ENCODE results near the gene ZNF662. TPM values are rescaled to one million over a fixed set of nuclear protein-coding genes. Genes with fewer than 3 reads are reported as not detected.
"Not testable (repeated sequence)": the region's sequence is repeated elsewhere in the genome, so short reads cannot be mapped to it uniquely, and the experiment has no call there.

The ZNF662 gene
- total and polyA plus RNA-seq, 5 experiments from 2014 or later = 0.22 to 19.5 (median 1.1) TPM

DNA sequence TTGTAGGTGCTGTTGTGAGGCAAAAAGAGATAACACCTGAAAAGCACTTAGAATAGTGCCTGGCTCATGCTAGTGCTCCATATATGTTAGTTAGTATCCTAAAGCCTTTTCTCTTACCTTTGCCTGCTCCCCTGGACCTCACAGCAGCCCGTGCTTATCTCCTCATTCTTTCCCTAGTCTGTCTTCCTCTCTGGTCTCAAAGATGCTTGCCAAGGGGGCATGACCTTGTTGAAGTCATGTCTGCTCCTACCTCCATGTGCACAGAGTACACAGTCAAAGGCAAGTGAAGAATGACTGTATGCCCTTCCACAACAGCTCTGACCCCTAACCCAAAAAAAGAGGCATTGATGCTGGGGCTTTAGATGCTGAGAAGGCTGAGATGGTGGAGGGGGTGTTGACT is 29.5 kb upstream of the ZNF662 start:
- no peaks in the 10 kb centered on the region for H3K9me3 Mint-ChIP-seq
- H3K4me1 Mint-ChIP-seq = peaks cover 7 to 11% (median 9%) of the 10 kb centered on the region in 4 donors
- H3K36me3 Mint-ChIP-seq = no peaks in the 10 kb centered on the region
- H3K4me3 Mint-ChIP-seq = no peak overlapping the region
- POLR2A ChIA-PET = no interaction called here
- ATAC-seq = no peak
- no peak for DNase-seq
- peaks cover 0 to 12% (median 2%) of the 10 kb centered on the region in 5 donors for H3K27me3 Mint-ChIP-seq
- H3K27ac Mint-ChIP-seq = no peak overlapping the region

DNA sequence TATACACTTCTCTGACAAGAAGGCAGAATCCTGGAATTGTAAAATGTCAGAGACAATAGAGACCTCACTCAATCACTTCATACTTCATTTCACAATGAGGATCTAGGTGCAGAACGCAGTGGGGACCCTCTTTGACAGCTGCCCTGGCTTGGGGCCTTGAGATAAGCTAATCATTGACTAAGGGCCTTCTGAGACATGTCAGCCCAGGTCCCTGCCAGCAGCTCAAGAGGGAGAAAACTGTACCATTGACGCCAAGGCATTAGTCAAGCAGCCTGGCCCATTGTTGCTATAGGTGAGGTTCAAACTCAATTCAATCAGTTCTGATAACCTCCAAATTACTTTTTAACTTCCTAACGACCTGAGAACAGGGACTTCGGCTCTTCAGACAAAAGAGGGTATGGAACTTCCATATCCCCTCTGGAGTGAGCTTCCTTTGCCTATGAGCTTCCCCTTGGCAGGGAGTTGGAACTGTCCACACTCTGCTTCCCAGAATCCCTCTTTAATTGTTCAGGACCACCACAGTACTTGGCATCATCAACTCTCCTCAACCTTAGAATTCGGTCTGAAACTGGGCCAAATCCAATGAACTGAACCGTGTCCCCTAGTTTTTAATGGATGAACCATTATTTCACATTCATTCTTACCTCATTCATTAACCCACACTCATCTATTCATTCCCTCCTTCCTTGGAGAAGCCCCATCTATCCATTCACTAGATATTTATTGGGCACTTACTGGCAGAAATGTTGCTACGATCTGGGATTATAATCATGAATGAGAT is 28.8 kb upstream of the ZNF662 start:
- no peak for DNase-seq
- Mint-ChIP-seq H3K27me3 (peaks cover 0 to 9% (median 2%) of the 10 kb centered on the region in 5 donors), H3K4me1 (peaks cover 9 to 15% (median 11%) of the 10 kb centered on the region in 4 donors), H3K36me3 (no peaks in the 10 kb centered on the region), H3K4me3 (no peak overlapping the region), H3K27ac (no peak overlapping the region), H3K9me3 (no peaks in the 10 kb centered on the region)
- POLR2A ChIA-PET = no interaction called here
- no peak for ATAC-seq

DNA sequence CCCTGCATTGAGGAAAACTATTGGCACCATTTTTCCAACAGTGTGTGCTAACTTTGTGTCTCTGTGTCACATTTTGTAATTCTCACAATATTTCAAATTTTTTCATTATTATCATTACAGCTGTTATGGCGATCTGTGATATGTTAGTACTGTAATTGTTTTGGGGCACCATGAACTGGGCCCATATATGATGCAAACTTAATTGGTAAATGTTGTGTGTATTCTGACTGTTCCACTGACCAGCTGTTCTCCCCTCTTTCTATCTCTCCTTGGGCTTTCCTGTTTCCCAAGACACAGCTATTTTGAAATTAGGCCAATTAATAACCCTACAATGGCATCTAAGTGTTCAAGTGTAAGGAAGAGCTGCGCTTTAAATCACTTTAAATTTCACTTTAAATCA is 28.1 kb upstream of the ZNF662 start:
- POLR2A ChIA-PET = no interaction called here
- H3K36me3 Mint-ChIP-seq = no peaks in the 10 kb centered on the region
- no peak overlapping the region for H3K27ac Mint-ChIP-seq
- no peak overlapping the region for H3K4me3 Mint-ChIP-seq
- no peaks in the 10 kb centered on the region for H3K9me3 Mint-ChIP-seq
- DNase-seq = no peak
- peaks cover 0 to 1% (median 0%) of the 10 kb centered on the region in 5 donors for H3K27me3 Mint-ChIP-seq
- peaks cover 9 to 15% (median 11%) of the 10 kb centered on the region in 4 donors for H3K4me1 Mint-ChIP-seq
- ATAC-seq = no peak

DNA sequence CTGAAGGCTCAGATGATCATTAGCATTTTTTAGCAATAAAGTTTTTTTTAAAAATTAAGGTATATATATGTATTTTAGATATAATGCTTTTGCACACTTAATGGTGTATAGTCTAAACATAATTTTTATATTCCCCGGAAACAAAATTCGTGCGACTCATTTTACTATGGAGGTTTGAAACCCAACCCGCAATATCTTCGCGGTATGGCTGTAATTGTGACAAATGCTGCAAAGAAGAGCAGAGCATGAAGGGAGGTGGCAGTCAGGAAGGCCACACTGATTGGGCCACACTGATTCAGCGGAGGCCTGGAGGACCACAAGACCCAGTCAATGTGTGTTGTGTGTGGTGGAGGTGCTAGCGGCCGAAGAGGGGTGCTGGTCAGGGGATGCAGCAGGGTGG is 25.8 kb upstream of the ZNF662 start:
- Mint-ChIP-seq H3K27ac (peak overlapping the region in 8 of 10 donors; percentile 17 to 84 (median 75)), H3K4me3 (peak overlapping the region; percentile 72 to 92 (median 82)), H3K36me3 (no peaks in the 10 kb centered on the region), H3K9me3 (no peaks in the 10 kb centered on the region), H3K4me1 (peaks cover 9 to 15% (median 11%) of the 10 kb centered on the region in 4 donors), H3K27me3 (peaks cover 0 to under 1% (median 0%) of the 10 kb centered on the region in 5 donors)
- ATAC-seq (no peak), DNase-seq (no peak)
- POLR2A ChIA-PET = no interaction called here

DNA sequence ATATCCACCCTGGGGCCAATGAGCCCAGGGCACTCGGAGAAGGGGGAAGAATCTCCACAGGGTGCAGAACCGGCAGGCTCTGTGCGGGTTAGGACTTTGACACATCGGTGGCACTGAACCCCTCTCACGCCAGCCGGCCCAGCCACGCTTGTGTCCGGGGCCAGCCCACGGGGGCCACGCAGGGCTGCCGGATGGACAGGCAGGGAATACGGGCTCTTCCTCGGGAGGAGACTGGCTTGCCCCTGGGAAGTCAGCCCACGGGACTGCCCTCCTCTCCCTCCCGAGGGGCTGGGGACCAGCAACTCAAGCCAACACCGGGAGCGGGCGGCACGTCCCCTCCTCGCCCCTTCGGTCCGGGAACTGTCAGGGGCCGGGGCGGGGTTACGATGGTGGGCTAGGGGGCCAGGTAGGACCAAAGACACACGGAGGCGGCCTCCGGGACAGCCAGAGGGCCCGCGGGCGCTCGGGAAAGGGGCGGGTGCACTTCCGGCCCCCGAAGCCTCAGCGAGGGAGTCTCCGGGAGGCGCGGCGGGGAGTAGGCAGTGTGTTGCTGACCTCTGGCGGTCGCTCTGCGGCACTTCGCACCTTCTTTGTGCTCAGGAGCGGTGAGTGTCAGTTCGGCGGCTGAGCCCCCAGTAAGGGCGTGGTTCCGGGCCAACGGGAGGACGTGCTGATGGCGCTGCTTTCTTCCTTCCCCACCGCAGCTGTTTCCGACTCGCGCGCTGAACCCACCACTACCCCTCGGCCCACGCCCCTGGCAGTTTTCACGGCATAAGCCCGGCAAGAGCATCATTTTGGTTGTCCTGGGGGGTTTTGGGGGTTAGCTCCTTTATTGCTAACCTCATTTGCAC is 25.1 kb upstream of the ZNF662 start:
- Mint-ChIP-seq H3K27ac (peak overlapping the region; percentile 36 to 91 (median 80)), H3K36me3 (no peaks in the 10 kb centered on the region), H3K4me3 (peak overlapping the region; percentile 72 to 92 (median 86)), H3K4me1 (peaks cover 9 to 15% (median 11%) of the 10 kb centered on the region in 4 donors), H3K27me3 (peaks cover 0 to 2% (median 0%) of the 10 kb centered on the region in 5 donors), H3K9me3 (no peaks in the 10 kb centered on the region)
- POLR2A ChIA-PET = interaction anchor here (0.9 to 1.1 kb wide), 2 partner anchors 76 to 110 kb away, joined by 3 to 4 read pairs; partner anchors contain the start of gene HIGD1A
- peak; percentile 97 for ATAC-seq
- DNase-seq = peak; percentile 80 to 92 (median 84)

DNA sequence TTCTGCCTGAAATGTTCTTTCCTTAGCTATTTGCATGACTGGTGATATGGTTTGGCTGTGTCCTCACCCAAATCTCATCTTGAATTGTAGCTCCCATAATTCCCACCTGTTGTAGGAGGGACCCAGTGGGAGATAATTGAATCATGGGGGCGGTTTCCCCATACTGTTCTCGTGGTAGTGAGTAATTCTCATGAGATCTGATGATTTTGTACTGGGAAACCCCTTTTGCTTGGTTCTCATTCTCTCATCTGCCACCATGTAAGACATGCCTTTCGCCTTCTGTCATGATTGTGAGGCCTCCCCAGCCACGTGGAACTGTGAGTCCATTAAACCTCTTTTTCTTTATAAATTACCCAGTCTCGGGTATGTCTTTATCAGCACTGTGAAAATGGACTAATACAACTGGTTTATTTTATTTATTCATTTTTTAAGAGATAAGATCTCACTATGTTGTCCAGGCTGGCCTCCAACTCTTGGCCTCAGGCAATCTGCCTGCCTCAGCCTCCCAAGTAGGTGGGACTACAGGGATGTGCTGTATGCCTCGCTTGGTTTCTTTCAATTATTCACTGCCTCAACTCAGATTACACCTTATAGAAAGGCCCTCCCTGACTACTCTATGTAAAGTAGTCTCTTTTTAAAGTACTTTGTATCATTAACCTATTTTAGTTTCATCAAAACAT is 22.6 kb upstream of the ZNF662 start:
- H3K4me1 Mint-ChIP-seq = peaks cover 9 to 15% (median 11%) of the 10 kb centered on the region in 4 donors
- H3K36me3 Mint-ChIP-seq, ATAC-seq, H3K9me3 Mint-ChIP-seq, H3K27me3 Mint-ChIP-seq, POLR2A ChIA-PET, DNase-seq, H3K4me3 Mint-ChIP-seq: not testable (repeated sequence)
- H3K27ac Mint-ChIP-seq = peak overlapping the region in 2 of 10 donors; percentile 31 to 46

DNA sequence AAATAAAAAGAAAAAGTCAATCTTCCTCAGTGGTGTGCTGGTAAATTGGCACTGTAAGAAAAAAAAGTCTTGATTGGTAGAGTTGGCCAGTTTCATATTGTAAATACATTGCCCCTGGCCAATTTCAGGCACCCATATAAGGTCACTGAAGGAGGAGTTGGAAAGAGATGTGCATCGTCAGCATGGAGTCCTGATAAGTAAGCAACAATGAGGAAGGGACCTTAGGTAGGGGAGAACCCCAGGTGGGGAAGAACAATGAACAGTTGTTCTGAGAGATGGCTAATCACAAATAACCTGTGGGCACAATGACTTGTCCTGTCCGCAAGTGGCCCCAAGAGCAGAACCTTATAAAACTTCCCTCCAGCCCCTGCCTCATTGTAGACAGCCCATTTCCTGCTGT is 21.6 kb upstream of the ZNF662 start:
- POLR2A ChIA-PET = no interaction called here
- DNase-seq (no peak), ATAC-seq (no peak)
- H3K27ac Mint-ChIP-seq = no peak overlapping the region
- H3K4me3 Mint-ChIP-seq = no peak overlapping the region
- H3K36me3 Mint-ChIP-seq = no peaks in the 10 kb centered on the region
- H3K9me3 Mint-ChIP-seq = no peaks in the 10 kb centered on the region
- peaks cover 0 to 15% (median 2%) of the 10 kb centered on the region in 5 donors for H3K27me3 Mint-ChIP-seq
- H3K4me1 Mint-ChIP-seq = peaks cover 9 to 15% (median 11%) of the 10 kb centered on the region in 4 donors

DNA sequence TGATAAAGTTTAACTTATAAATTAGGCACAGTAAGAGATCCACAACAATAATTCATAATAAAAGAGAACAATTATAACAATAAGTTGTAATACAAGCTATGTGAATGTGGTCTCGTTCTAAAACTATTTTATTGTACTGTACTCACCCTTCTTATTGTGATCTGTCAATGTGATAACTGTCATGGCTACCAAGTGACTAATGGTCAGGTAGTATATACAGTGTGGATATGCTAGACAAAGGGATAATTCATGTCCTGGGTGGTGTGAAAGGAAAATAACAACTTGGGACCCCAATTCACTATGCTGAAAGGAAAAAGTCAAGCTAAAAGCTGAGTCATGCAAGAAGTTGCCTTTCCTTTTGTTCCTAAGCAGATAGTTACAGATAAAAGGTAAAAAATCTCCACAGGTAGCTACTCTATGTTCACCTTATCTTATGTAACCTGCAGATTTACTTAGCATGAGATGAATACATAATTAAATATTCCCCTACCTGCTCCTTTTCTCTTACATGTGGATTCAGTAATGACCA is 19.6 kb upstream of the ZNF662 start:
- ATAC-seq (no peak), DNase-seq (no peak)
- peaks cover 2 to 5% (median 3%) of the 10 kb centered on the region in 4 donors for H3K4me1 Mint-ChIP-seq
- no peak overlapping the region for H3K27ac Mint-ChIP-seq
- peaks cover 0 to 15% (median 3%) of the 10 kb centered on the region in 5 donors for H3K27me3 Mint-ChIP-seq
- no peaks in the 10 kb centered on the region for H3K9me3 Mint-ChIP-seq
- no peak overlapping the region for H3K4me3 Mint-ChIP-seq
- H3K36me3 Mint-ChIP-seq = no peaks in the 10 kb centered on the region
- POLR2A ChIA-PET = no interaction called here

DNA sequence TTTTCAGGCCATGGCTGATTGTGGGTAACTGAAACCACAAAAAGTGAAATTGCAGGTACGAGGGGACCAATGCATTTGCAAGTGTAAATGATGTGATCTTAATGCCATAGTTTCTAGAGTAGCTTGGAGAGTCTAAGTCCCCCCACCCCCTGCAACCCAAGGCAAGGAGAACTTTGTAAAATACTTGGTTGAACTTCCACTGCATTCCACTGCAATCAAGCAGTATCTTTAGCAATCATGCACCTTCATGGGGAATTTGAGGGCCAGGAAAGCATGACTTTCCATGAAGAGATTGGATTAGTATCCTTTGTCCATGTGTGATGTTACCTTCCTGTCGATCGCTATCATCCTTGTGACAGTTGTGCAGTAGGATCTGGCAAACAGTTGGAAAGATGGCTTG is 18.9 kb upstream of the ZNF662 start:
- Mint-ChIP-seq H3K4me3 (no peak overlapping the region), H3K27me3 (peaks cover 0 to 15% (median 3%) of the 10 kb centered on the region in 5 donors), H3K4me1 (no peaks in the 10 kb centered on the region), H3K9me3 (no peaks in the 10 kb centered on the region), H3K27ac (no peak overlapping the region), H3K36me3 (no peaks in the 10 kb centered on the region)
- ATAC-seq (no peak), DNase-seq (no peak)
- POLR2A ChIA-PET = no interaction called here

DNA sequence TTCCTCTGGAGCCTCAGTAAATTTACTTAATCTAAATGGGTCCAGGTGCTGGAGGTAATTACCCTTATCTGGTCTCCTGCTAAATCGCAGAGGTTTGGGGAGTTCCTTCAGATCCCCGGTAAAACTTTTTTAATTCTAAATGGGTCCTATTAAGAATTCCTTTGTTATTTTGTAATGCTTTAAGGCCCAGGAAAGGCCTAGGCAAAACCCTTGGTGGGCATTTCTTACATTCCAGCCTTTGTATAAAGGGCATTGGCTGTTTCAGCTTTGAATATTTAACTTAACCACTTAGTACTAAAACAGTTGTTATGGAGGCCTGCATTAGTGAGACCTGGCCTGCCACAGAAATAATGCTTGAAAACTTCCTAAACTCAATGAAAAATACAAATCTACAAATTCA is 14.9 kb upstream of the ZNF662 start:
- DNase-seq (no peak), ATAC-seq (no peak)
- peaks cover 0 to 1% (median 0%) of the 10 kb centered on the region in 4 donors for H3K4me1 Mint-ChIP-seq
- H3K4me3 Mint-ChIP-seq = no peak overlapping the region
- peaks cover 0 to 13% (median 3%) of the 10 kb centered on the region in 5 donors for H3K27me3 Mint-ChIP-seq
- H3K36me3 Mint-ChIP-seq = no peaks in the 10 kb centered on the region
- no peak overlapping the region for H3K27ac Mint-ChIP-seq
- H3K9me3 Mint-ChIP-seq = peaks cover 0 to 2% (median 0%) of the 10 kb centered on the region in 9 donors
- POLR2A ChIA-PET = no interaction called here

DNA sequence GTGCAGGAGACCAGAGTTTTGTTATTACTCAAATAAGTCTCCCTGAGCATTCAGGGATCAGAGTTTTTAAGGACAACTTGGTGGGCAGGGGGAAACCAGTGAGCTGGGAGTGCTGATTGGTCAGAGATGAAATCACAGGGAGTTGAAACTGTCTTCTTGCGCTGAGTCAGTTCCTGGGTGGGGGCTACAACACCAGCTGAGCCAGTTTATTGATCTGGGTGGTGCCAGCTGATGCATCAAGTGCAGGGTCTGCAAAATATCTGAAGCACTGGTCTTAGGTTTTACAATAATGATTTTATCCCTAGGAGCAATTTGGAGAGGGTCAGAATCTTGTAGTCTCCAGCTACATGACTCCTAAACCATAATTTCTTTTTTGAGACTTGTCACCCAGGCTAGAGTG is 13.8 kb upstream of the ZNF662 start:
- ATAC-seq (no peak), DNase-seq (no peak)
- Mint-ChIP-seq H3K27me3 (peaks cover 0 to 13% (median 3%) of the 10 kb centered on the region in 5 donors), H3K9me3 (peaks cover 0 to 2% (median 0%) of the 10 kb centered on the region in 9 donors), H3K36me3 (no peaks in the 10 kb centered on the region), H3K4me1 (peaks cover 0 to 2% (median 0%) of the 10 kb centered on the region in 4 donors), H3K4me3 (no peak overlapping the region), H3K27ac (no peak overlapping the region)
- POLR2A ChIA-PET = interaction anchor here (0.6 kb wide), 1 partner anchor 25 kb away, joined by 3 read pairs; no protein-coding TSS in a partner anchor

DNA sequence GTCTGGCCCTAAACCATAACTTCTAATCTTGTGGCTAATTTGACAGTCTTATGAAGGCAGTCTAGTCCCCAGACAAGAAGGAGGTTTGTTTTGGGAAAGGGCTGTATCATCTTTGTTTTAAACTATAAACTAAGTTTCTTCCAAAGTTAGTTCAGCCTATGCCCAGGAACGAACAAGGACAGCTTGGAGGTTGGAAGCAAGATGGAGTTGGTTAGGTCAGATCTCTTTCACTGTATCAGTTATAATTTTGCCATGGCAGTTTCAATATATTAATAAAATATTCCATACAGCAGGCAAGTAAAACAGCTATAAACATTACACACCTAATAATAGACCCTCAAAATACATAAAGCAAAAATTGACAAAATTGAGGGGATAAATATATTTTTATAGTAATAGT is 13.1 kb upstream of the ZNF662 start:
- no peak overlapping the region for H3K4me3 Mint-ChIP-seq
- H3K9me3 Mint-ChIP-seq = peaks cover 0 to 2% (median 0%) of the 10 kb centered on the region in 9 donors
- no peaks in the 10 kb centered on the region for H3K36me3 Mint-ChIP-seq
- H3K27me3 Mint-ChIP-seq = peaks cover 0 to 9% (median 0%) of the 10 kb centered on the region in 5 donors
- DNase-seq (no peak), ATAC-seq (no peak)
- peaks cover 0 to 2% (median 0%) of the 10 kb centered on the region in 4 donors for H3K4me1 Mint-ChIP-seq
- H3K27ac Mint-ChIP-seq = no peak overlapping the region
- POLR2A ChIA-PET = no interaction called here
